Right ventricle myocardium superior (tissue), 1 donor: Measurements from ENCODE around the gene DVL3. TPM values are rescaled to one million over a fixed set of nuclear protein-coding genes. Genes with fewer than 3 reads are reported as not detected.

Source experiments
- ATAC-seq: fragments of 200-7000 bp; cut with Tn5 transposase; one replicate; pipeline ENCODE4 v1.9.1; 2020; ENCODE audit warnings: mild to moderate bottlenecking; ENCODE audit not compliant: poor library complexity
- DNase-seq: peaks from one replicate; pipeline ENCODE4 v3.0.0-alpha.2; 2020
- intact Hi-C: fragments of 100-400 bp; cut with DNase I; formaldehyde crosslinking; loops from one replicate; pipeline ENCODE4 v1.11.2; 2022
- total RNA-seq: library from RNA; stranded (reverse); fragmentation: NEBNext Ultra II Directional; extraction: Animal tissue kit (Norgen Biotek cat#: 25700); gene quantifications from one replicate; pipeline ENCODE4 v1.2.1, GENCODE V29; 2021
- donor health status: DM: no; HTN: yes; CAD: no; lungs with severe emphysema.

Gene DVL3
- total RNA-seq, 1 donor from 2014 or later, result 60.6 TPM

GRCh38 chr3:184189421-184189820 is 34.2 kb downstream of the DVL3 start:
- no peak for DNase-seq
- no peak for ATAC-seq
- intact Hi-C loops, result loop anchor here (5.0 kb wide), 1 partner anchor 173 kb away; the partner anchor contains the start of genes CLCN2 and POLR2H

- no peak for DNase-seq
- intact Hi-C loops, result no loop called here
- ATAC-seq, result no peak
Measured at GRCh38 chr3:184192889-184193288, 37.7 kb downstream of the DVL3 start.

GRCh38 chr3:184193991-184194539 is 38.9 kb downstream of the DVL3 start:
- no peak for DNase-seq
- intact Hi-C loops, result no loop called here
- no peak for ATAC-seq

- no peak for DNase-seq
- no peak for ATAC-seq
- intact Hi-C loops, result no loop called here
Measured at GRCh38 chr3:184196536-184196935, 41.4 kb downstream of the DVL3 start.

- DNase-seq, result no peak
- no peak for ATAC-seq
- intact Hi-C loops, result no loop called here
Measured at GRCh38 chr3:184198509-184198908, 43.3 kb downstream of the DVL3 start.

GRCh38 chr3:184200825-184201224 is 45.6 kb downstream of the DVL3 start:
- intact Hi-C loops, result no loop called here

GRCh38 chr3:184203526-184203925 is 48.3 kb downstream of the DVL3 start:
- DNase-seq, result no peak
- intact Hi-C loops, result no loop called here
- no peak for ATAC-seq

More at GRCh38 chr3:184200825-184201224, 45.6 kb downstream of the DVL3 start:
- ATAC-seq (no peak), DNase-seq (no peak)

- peak; percentile 36 for ATAC-seq
- intact Hi-C loops, result no loop called here
- DNase-seq, result no peak
Measured at GRCh38 chr3:184209146-184209923, 54.2 kb downstream of the DVL3 start.

- ATAC-seq (no peak), DNase-seq (no peak)
- intact Hi-C loops, result no loop called here
Measured at GRCh38 chr3:184211297-184211696, 56.1 kb downstream of the DVL3 start.

GRCh38 chr3:184211718-184212117 is 56.5 kb downstream of the DVL3 start:
- no peak for ATAC-seq
- no peak for DNase-seq
- intact Hi-C loops, result no loop called here

GRCh38 chr3:184218814-184219213 is 63.6 kb downstream of the DVL3 start:
- ATAC-seq (no peak), DNase-seq (no peak)
- intact Hi-C loops, result no loop called here

GRCh38 chr3:184222521-184222920 is 67.3 kb downstream of the DVL3 start:
- DNase-seq, result no peak
- ATAC-seq, result no peak
- intact Hi-C loops, result no loop called here

Other genes with a start within 250 kb of the DVL3 start
- gene ABCC5, start 137.5 kb upstream of the DVL3 start, total RNA-seq, result 44.5 TPM
- gene HTR3D, start 123.6 kb upstream of the DVL3 start, total RNA-seq, result not detected
- gene HTR3C, start 102.3 kb upstream of the DVL3 start, total RNA-seq, result not detected
- gene HTR3E, start 58.3 kb upstream of the DVL3 start, total RNA-seq, result not detected
- gene EIF2B5, start 20.0 kb upstream of the DVL3 start, total RNA-seq, result 31.4 TPM
- gene AP2M1, start 19.5 kb downstream of the DVL3 start, total RNA-seq, result 253 TPM
- 69.3 TPM for gene ABCF3, start 30.8 kb downstream of the DVL3 start, total RNA-seq
- gene VWA5B2, start 74.2 kb downstream of the DVL3 start, total RNA-seq, result not detected
- 14.9 TPM for gene ALG3, start 93.6 kb downstream of the DVL3 start, total RNA-seq
- gene EEF1AKMT4, start 94.3 kb downstream of the DVL3 start, total RNA-seq, result 1.6 TPM
- gene CAMK2N2, start 106.2 kb downstream of the DVL3 start, total RNA-seq, result not detected
- not detected for gene ECE2, start 120.6 kb downstream of the DVL3 start, total RNA-seq
- gene PSMD2, start 143.9 kb downstream of the DVL3 start, total RNA-seq, result 237 TPM
- gene EIF4G1, start 159.2 kb downstream of the DVL3 start, total RNA-seq, result 254 TPM
- 36.3 TPM for gene FAM131A, start 182.2 kb downstream of the DVL3 start, total RNA-seq
- 1.9 TPM for gene CLCN2, start 206.2 kb downstream of the DVL3 start, total RNA-seq
- gene POLR2H, start 206.3 kb downstream of the DVL3 start, total RNA-seq, result 19.9 TPM
- 0.11 TPM for gene THPO, start 222.8 kb downstream of the DVL3 start, total RNA-seq
- gene CHRD, start 224.7 kb downstream of the DVL3 start, total RNA-seq, result 7.8 TPM